MM.1S (cell line): ENCODE data around the gene EFHC2.
"Not testable (repeated sequence)": the region's sequence is repeated elsewhere in the genome, so short reads cannot be mapped to it uniquely, and the experiment has no call there.

ENCODE experiments used
- DNase-seq: peaks from one replicate; pipeline ENCODE4 v3.0.0-alpha.2; 2015
- H2AFZ ChIP-seq: fragments of 300-600 bp; sonication (generic); 2 replicates; pipeline ENCODE4 v1.6.0; 2016; ENCODE audit warnings: antibody characterized with exemption, low read length
- H3F3A ChIP-seq: fragments of 300-600 bp; sonication (generic); 2 replicates; pipeline ENCODE4 v1.6.1; 2016; ENCODE audit warnings: mild to moderate bottlenecking, antibody characterized with exemption, low read length, moderate library complexity, mixed read lengths; ENCODE audit not compliant: insufficient read depth
- H3K27ac ChIP-seq: fragments of 300-600 bp; sonication (generic); 2 replicates; pipeline ENCODE4 v1.5.1; 2016; ENCODE audit warnings: mild to moderate bottlenecking, low read length
- H3K27me3 ChIP-seq: fragments of 300-600 bp; sonication (generic); replicated peaks from 2 replicates; pipeline ENCODE4 v1.6.0; 2016; ENCODE audit warnings: low read length; ENCODE audit not compliant: insufficient read depth
- H3K36me3 ChIP-seq: fragments of 300-600 bp; sonication (generic); replicated peaks from 2 replicates; pipeline ENCODE4 v1.6.1; 2016; ENCODE audit warnings: mild to moderate bottlenecking, low read length, mixed read lengths; ENCODE audit not compliant: insufficient read depth
- H3K4me1 ChIP-seq: fragments of 300-600 bp; sonication (generic); 2 replicates; pipeline ENCODE4 v1.6.1; 2016; ENCODE audit warnings: low read length, mixed read lengths
- H3K4me2 ChIP-seq: fragments of 300-600 bp; sonication (generic); 2 replicates; pipeline ENCODE4 v1.6.0; 2016; ENCODE audit warnings: low read depth, low read length
- H3K4me3 ChIP-seq: fragments of 300-600 bp; sonication (generic); 2 replicates; pipeline ENCODE4 v1.5.1; 2016; ENCODE audit warnings: low read length, mixed read lengths
- H3K79me2 ChIP-seq: fragments of 300-600 bp; sonication (generic); 2 replicates; pipeline ENCODE4 v1.6.1; 2016; ENCODE audit warnings: mixed run types, low read length, mixed read lengths
- H3K9ac ChIP-seq: fragments of 300-600 bp; sonication (generic); 2 replicates; pipeline ENCODE4 v1.6.1; 2016; ENCODE audit warnings: low read length, mixed read lengths
- H3K9me2 ChIP-seq: fragments of 300-600 bp; sonication (generic); replicated peaks from 2 replicates; pipeline ENCODE4 v1.6.1; 2016; ENCODE audit warnings: mild to moderate bottlenecking, low read length, mixed read lengths; ENCODE audit not compliant: insufficient read depth
- H3K9me3 ChIP-seq: fragments of 300-600 bp; sonication (generic); replicated peaks from 2 replicates; pipeline ENCODE4 v1.6.1; 2016; ENCODE audit warnings: mild to moderate bottlenecking, low read length, mixed read lengths; ENCODE audit not compliant: insufficient read depth
- H4K20me1 ChIP-seq: fragments of 300-600 bp; sonication (generic); 2 replicates; pipeline ENCODE4 v1.6.1; 2016; ENCODE audit warnings: mild to moderate bottlenecking, low read length, moderate library complexity, mixed read lengths; ENCODE audit not compliant: insufficient read depth
- EZH2 ChIP-seq: fragments of 300-600 bp; sonication (generic); optimal IDR thresholded peaks from 2 replicates; pipeline ENCODE3; 2017; ENCODE audit warnings: low read depth, mild to moderate bottlenecking, antibody characterized with exemption, low read length, mixed read lengths
- EZH2phosphoT487 ChIP-seq: fragments of 300-600 bp; sonication (generic); IDR thresholded peaks from 2 replicates; pipeline ENCODE4 v1.6.1; 2018; ENCODE audit warnings: antibody characterized with exemption, low read length
- TF ChIP-seq, protein P1 (sequence below): fragments of 300-600 bp; sonication (generic); IDR thresholded peaks from 2 replicates; pipeline ENCODE4 v1.5.1; 2016; ENCODE audit warnings: antibody characterized with exemption, low read length, mixed read lengths

The EFHC2 gene

DNA sequence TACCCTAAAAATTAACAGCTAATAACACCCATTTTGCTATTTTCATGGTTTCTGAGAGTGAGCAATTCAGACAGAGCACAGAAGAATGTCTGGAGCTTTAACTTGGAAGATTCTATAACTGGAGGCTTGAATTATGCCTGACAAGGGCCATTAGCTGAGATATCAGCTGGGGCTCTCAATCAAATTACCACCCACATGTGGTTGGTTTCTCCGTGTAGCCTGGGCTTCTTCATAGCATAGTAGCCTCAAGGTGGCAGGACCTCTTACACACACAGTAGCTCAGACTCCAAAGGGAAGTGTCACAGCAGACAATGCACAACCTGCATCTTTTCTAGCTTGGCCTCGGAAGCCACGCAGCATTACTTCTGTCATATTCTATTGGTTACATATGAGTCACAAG lies 127.3 kb downstream of the EFHC2 start:
- Histone ChIP-seq H3K36me3 (no peaks in the 10 kb centered on the region), H3K9me3 (no peaks in the 10 kb centered on the region), H3K9ac (no peak overlapping the region), H3K4me2 (no peak overlapping the region), H3K27ac (no peak overlapping the region), H4K20me1 (no peaks in the 10 kb centered on the region), H3K27me3 (no peaks in the 10 kb centered on the region), H3K4me3 (no peak overlapping the region), H3K4me1 (no peaks in the 10 kb centered on the region), H3F3A (no peaks in the 10 kb centered on the region), H3K79me2 (no peaks in the 10 kb centered on the region), H2AFZ (no peak overlapping the region), H3K9me2 (no peaks in the 10 kb centered on the region)
- TF ChIP-seq EZH2phosphoT487: no peak
- no peak for DNase-seq

GRCh38 chrX:44203791-44204190 lies 139.7 kb downstream of the EFHC2 start:
- Histone ChIP-seq H3K4me1 (no peaks in the 10 kb centered on the region), H3K4me3 (no peak overlapping the region), H3K79me2 (no peaks in the 10 kb centered on the region), H3K27me3 (no peaks in the 10 kb centered on the region), H3K27ac (no peak overlapping the region), H3K4me2 (no peak overlapping the region), H3K36me3 (no peaks in the 10 kb centered on the region), H3F3A (no peaks in the 10 kb centered on the region), H3K9ac (no peak overlapping the region), H2AFZ (no peak overlapping the region), H4K20me1 (no peaks in the 10 kb centered on the region), H3K9me3 (no peaks in the 10 kb centered on the region), H3K9me2 (no peaks in the 10 kb centered on the region)
- DNase-seq: no peak
- no peak for TF ChIP-seq EZH2
- TF ChIP-seq, protein P1, sequence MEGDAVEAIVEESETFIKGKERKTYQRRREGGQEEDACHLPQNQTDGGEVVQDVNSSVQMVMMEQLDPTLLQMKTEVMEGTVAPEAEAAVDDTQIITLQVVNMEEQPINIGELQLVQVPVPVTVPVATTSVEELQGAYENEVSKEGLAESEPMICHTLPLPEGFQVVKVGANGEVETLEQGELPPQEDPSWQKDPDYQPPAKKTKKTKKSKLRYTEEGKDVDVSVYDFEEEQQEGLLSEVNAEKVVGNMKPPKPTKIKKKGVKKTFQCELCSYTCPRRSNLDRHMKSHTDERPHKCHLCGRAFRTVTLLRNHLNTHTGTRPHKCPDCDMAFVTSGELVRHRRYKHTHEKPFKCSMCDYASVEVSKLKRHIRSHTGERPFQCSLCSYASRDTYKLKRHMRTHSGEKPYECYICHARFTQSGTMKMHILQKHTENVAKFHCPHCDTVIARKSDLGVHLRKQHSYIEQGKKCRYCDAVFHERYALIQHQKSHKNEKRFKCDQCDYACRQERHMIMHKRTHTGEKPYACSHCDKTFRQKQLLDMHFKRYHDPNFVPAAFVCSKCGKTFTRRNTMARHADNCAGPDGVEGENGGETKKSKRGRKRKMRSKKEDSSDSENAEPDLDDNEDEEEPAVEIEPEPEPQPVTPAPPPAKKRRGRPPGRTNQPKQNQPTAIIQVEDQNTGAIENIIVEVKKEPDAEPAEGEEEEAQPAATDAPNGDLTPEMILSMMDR: no peak
- TF ChIP-seq EZH2phosphoT487: no peak

DNA sequence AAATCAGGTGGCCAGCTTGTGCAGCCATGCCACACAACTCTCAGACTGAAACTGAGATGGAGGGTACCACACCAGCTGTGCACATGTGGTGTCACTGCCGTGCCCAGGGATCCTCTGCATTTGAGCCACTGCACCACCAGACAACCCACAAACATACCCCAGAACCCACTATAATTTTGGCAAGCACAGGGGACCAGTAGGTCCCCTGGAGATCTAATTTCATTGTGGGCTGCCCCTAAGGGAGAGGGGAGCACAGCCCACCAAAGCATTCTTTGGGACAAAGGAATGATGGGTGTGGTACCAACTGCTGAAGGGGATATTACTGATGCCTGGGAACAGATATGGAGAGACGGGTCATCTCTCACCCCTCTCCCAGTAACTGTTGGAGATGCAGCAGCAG lies 140.9 kb downstream of the EFHC2 start:
- no peaks in the 10 kb centered on the region for H3K36me3 ChIP-seq
- H3K9me3 ChIP-seq: no peaks in the 10 kb centered on the region
- H3K27ac ChIP-seq: no peak overlapping the region
- H3K4me2 ChIP-seq: no peak overlapping the region
- H4K20me1 ChIP-seq: no peaks in the 10 kb centered on the region
- H3K4me3 ChIP-seq: no peak overlapping the region
- H2AFZ ChIP-seq: no peak overlapping the region
- H3K27me3 ChIP-seq: no peaks in the 10 kb centered on the region
- no peak for DNase-seq
- H3K79me2 ChIP-seq: no peaks in the 10 kb centered on the region
- no peak overlapping the region for H3K9ac ChIP-seq
- H3K9me2 ChIP-seq: no peaks in the 10 kb centered on the region
- H3K4me1 ChIP-seq: no peaks in the 10 kb centered on the region
- H3F3A ChIP-seq: no peaks in the 10 kb centered on the region
- TF ChIP-seq, protein P1: no peak
- TF ChIP-seq EZH2 (no peak), EZH2phosphoT487 (no peak)

- no peaks in the 10 kb centered on the region for H3K27me3 ChIP-seq
- no peak overlapping the region for H3K9ac ChIP-seq
- no peaks in the 10 kb centered on the region for H3K79me2 ChIP-seq
- H4K20me1 ChIP-seq: no peaks in the 10 kb centered on the region
- no peak overlapping the region for H3K4me2 ChIP-seq
- no peaks in the 10 kb centered on the region for H3K4me1 ChIP-seq
- TF ChIP-seq EZH2 (no peak), EZH2phosphoT487 (no peak)
- TF ChIP-seq, protein P1: no peak
- H3K9me3 ChIP-seq: no peaks in the 10 kb centered on the region
- H2AFZ ChIP-seq: no peak overlapping the region
- no peak for DNase-seq
- no peaks in the 10 kb centered on the region for H3K9me2 ChIP-seq
- H3K27ac ChIP-seq: no peak overlapping the region
- no peak overlapping the region for H3K4me3 ChIP-seq
- H3K36me3 ChIP-seq: no peaks in the 10 kb centered on the region
- no peaks in the 10 kb centered on the region for H3F3A ChIP-seq
Measured at GRCh38 chrX:44189116-44189515, 154.4 kb downstream of the EFHC2 start.

DNA sequence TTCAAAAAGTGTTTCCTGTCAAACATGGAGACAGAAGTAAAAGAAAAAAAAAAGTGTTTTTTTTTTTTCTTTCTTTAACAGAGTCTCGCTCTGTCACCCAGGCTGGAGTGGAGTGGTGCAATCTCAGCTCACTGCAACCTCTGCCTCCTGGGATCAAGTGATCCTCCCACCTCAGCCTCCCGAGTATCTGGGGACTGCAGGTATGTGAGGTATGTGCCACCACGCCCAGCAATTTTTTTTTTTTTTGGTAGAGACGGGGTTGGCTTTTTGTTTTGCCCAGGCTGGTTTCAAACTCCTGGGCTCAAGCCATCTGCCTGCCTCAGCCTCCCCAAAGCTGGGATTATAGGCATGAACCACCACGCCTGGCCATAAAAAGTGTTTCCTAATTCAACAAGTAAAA lies 155.6 kb downstream of the EFHC2 start:
- H3K4me3 ChIP-seq, H3K4me2 ChIP-seq, H4K20me1 ChIP-seq, H3K27ac ChIP-seq, H3K9me2 ChIP-seq, H3K79me2 ChIP-seq, DNase-seq, H3F3A ChIP-seq, H3K9me3 ChIP-seq, H3K9ac ChIP-seq, H3K27me3 ChIP-seq, H3K36me3 ChIP-seq, H2AFZ ChIP-seq, H3K4me1 ChIP-seq: not testable (repeated sequence)
